Vagina (tissue), 2 donors: Measurements from ENCODE around the gene LYPD5. TPM values are rescaled to one million over a fixed set of nuclear protein-coding genes. Genes with fewer than 3 reads are reported as not detected.

ENCODE experiments used
- DNase-seq, 2 donors: peaks; one replicate each; pipeline ENCODE4 v3.0.0-alpha.2; 2017; ENCODE audit errors: extremely low spot score in 2 of 2
- H3K27ac ChIP-seq: fragments of 200-600 bp; sonication (generic); one replicate; pipeline ENCODE4 v1.5.1; 2019
- H3K27me3 ChIP-seq: fragments of 200-600 bp; sonication (generic); one replicate; pipeline ENCODE4 v1.5.1; 2019
- H3K36me3 ChIP-seq, 2 donors: fragments of 200-600 bp; sonication (generic); one replicate each; pipeline ENCODE4 v1.5.1; 2017 to 2019
- H3K4me1 ChIP-seq: fragments of 200-600 bp; sonication (generic); one replicate; pipeline ENCODE4 v1.5.1; 2019
- H3K4me3 ChIP-seq, 2 donors: fragments of 200-600 bp; sonication (generic); 1 replicate in 1 of 2; 2 replicates in 1 of 2; pipeline ENCODE4 v1.5.1; 2016 to 2019
- H3K9me3 ChIP-seq: fragments of 200-600 bp; sonication (generic); one replicate; pipeline ENCODE4 v1.5.1; 2019
- POLR2A ChIP-seq, 2 donors: fragments of 450-650 bp; IDR thresholded peaks; one replicate each; pipeline ENCODE4 v1.6.1; 2017; ENCODE audit warnings: antibody characterized with exemption in 2 of 2, mild to moderate bottlenecking in 2 of 2, moderate library complexity in 2 of 2
- POLR2AphosphoS5 ChIP-seq, 2 donors: sonication (generic); formaldehyde crosslinking; IDR thresholded peaks; one replicate each; pipeline ENCODE4 v1.9.0; 2017; ENCODE audit warnings: antibody characterized with exemption in 2 of 2, mild to moderate bottlenecking in 2 of 2, low read depth in 1 of 2; ENCODE audit not compliant: insufficient read depth in 1 of 2
- intact Hi-C: fragments of 100-400 bp; cut with DNase I; formaldehyde crosslinking; loops from one replicate; pipeline ENCODE4 v1.15.1; 2023
- total RNA-seq: library from RNA; depleted of rRNA; stranded (reverse); fragments of >200 nt; gene quantifications from one replicate; pipeline ENCODE4 v1.2.3, GENCODE V29; 2016
- TF ChIP-seq, protein P1 (sequence below), 3 experiments: fragments of 450-650 bp in 2 of 3; fragments of 200-600 bp in 1 of 3; sonication (generic) in 1 of 3; IDR thresholded peaks; one replicate each; pipeline ENCODE4 v1.5.1; 2017 to 2019; ENCODE audit warnings: antibody characterized with exemption in 3 of 3, mild to moderate bottlenecking in 2 of 3, moderate library complexity in 2 of 3

LYPD5 gene
- total RNA-seq, 1 donor from 2014 or later = 3.7 TPM

GRCh38 chr19:43784241-43784980 lies 17.8 kb downstream of the LYPD5 start:
- peaks cover 40% of the 10 kb centered on the region for H3K4me1 ChIP-seq
- peak overlapping the region; percentile 73 for H3K27ac ChIP-seq
- H3K4me3 ChIP-seq = no peak overlapping the region
- intact Hi-C loops = loop anchor here (5.0 kb wide), 1 partner anchor 37 kb away; no protein-coding TSS in a partner anchor
- no peak for DNase-seq
- H3K27me3 ChIP-seq = no peaks in the 10 kb centered on the region
- TF ChIP-seq, protein P1, sequence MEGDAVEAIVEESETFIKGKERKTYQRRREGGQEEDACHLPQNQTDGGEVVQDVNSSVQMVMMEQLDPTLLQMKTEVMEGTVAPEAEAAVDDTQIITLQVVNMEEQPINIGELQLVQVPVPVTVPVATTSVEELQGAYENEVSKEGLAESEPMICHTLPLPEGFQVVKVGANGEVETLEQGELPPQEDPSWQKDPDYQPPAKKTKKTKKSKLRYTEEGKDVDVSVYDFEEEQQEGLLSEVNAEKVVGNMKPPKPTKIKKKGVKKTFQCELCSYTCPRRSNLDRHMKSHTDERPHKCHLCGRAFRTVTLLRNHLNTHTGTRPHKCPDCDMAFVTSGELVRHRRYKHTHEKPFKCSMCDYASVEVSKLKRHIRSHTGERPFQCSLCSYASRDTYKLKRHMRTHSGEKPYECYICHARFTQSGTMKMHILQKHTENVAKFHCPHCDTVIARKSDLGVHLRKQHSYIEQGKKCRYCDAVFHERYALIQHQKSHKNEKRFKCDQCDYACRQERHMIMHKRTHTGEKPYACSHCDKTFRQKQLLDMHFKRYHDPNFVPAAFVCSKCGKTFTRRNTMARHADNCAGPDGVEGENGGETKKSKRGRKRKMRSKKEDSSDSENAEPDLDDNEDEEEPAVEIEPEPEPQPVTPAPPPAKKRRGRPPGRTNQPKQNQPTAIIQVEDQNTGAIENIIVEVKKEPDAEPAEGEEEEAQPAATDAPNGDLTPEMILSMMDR (IDR thresholded peaks at IDR 0.05) = no peak
- no peak for TF ChIP-seq POLR2AphosphoS5 (IDR thresholded peaks at IDR 0.05; ENCODE audit: insufficient read depth in 1 of 2, low read depth in 1 of 2)
- no peak for TF ChIP-seq POLR2A (IDR thresholded peaks at IDR 0.05)
- H3K36me3 ChIP-seq = no peaks in the 10 kb centered on the region
- no peaks in the 10 kb centered on the region for H3K9me3 ChIP-seq

DNA sequence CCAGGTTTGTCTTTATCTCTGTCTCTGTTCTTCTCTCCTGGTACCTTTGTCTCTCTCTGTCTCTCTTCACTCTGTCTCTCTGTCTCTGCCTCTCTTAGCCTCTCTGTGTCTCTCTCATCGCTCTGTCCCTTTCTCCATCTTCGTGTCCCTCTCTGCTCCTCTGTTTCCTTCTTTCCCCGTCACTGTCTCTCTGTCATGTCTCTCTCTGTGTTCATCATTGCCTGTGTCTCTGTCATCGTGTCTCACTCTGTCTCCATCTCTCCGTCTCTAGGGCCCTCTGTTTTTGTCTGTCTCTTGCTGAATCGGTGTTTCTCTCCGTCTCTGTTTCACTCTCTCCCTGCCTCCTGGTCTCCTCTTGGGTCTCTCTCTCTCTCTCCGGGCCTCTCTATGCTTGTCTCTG lies 18.6 kb downstream of the LYPD5 start:
- intact Hi-C loops = loop anchor here (5.0 kb wide), 1 partner anchor 36 kb away; no protein-coding TSS in a partner anchor
- no peaks in the 10 kb centered on the region for H3K27me3 ChIP-seq
- H3K9me3 ChIP-seq = no peaks in the 10 kb centered on the region
- TF ChIP-seq, protein P1 (IDR thresholded peaks at IDR 0.05) = no peak
- no peak for TF ChIP-seq POLR2AphosphoS5 (IDR thresholded peaks at IDR 0.05; ENCODE audit: insufficient read depth in 1 of 2, low read depth in 1 of 2)
- TF ChIP-seq POLR2A (IDR thresholded peaks at IDR 0.05) = no peak
- H3K36me3 ChIP-seq = no peaks in the 10 kb centered on the region
- no peak overlapping the region for H3K4me3 ChIP-seq
- peak overlapping the region; percentile 33 for H3K27ac ChIP-seq
- no peak for DNase-seq
- peaks cover 48% of the 10 kb centered on the region for H3K4me1 ChIP-seq

GRCh38 chr19:43782689-43783231 lies 19.5 kb downstream of the LYPD5 start:
- Histone ChIP-seq H3K27ac (no peak overlapping the region), H3K4me1 (peaks cover 57% of the 10 kb centered on the region), H3K9me3 (no peaks in the 10 kb centered on the region), H3K27me3 (no peaks in the 10 kb centered on the region), H3K4me3 (no peak overlapping the region), H3K36me3 (no peaks in the 10 kb centered on the region)
- intact Hi-C loops = loop anchor here (5.0 kb wide), 1 partner anchor 35 kb away; no protein-coding TSS in a partner anchor
- TF ChIP-seq POLR2A (IDR thresholded peaks at IDR 0.05) (no peak), POLR2AphosphoS5 (IDR thresholded peaks at IDR 0.05; ENCODE audit: insufficient read depth in 1 of 2, low read depth in 1 of 2) (no peak)
- TF ChIP-seq, protein P1 (IDR thresholded peaks at IDR 0.05) = no peak
- no peak for DNase-seq

- Histone ChIP-seq H3K4me3 (no peak overlapping the region), H3K27ac (no peak overlapping the region), H3K4me1 (peaks cover 61% of the 10 kb centered on the region), H3K9me3 (no peaks in the 10 kb centered on the region), H3K27me3 (no peaks in the 10 kb centered on the region), H3K36me3 (no peaks in the 10 kb centered on the region)
- no peak for TF ChIP-seq POLR2A (IDR thresholded peaks at IDR 0.05)
- TF ChIP-seq, protein P1 (IDR thresholded peaks at IDR 0.05) = no peak
- no peak for TF ChIP-seq POLR2AphosphoS5 (IDR thresholded peaks at IDR 0.05; ENCODE audit: insufficient read depth in 1 of 2, low read depth in 1 of 2)
- intact Hi-C loops = loop anchor here (5.0 kb wide), 1 partner anchor 35 kb away; no protein-coding TSS in a partner anchor
- DNase-seq = no peak
Measured at GRCh38 chr19:43782311-43782660, 20.0 kb downstream of the LYPD5 start.
